NCI-H1092 treated with DMSO at 0.1 percent for 48 hours (cell line): ENCODE results near the gene FUT3.
"Not testable (repeated sequence)": the region's sequence is repeated elsewhere in the genome, so short reads cannot be mapped to it uniquely, and the experiment has no call there.

Experiments
- DNase-seq: peaks from one replicate; lab custom pipeline; 2025; lab: John Stamatoyannopoulos, UW

FUT3 gene

DNA sequence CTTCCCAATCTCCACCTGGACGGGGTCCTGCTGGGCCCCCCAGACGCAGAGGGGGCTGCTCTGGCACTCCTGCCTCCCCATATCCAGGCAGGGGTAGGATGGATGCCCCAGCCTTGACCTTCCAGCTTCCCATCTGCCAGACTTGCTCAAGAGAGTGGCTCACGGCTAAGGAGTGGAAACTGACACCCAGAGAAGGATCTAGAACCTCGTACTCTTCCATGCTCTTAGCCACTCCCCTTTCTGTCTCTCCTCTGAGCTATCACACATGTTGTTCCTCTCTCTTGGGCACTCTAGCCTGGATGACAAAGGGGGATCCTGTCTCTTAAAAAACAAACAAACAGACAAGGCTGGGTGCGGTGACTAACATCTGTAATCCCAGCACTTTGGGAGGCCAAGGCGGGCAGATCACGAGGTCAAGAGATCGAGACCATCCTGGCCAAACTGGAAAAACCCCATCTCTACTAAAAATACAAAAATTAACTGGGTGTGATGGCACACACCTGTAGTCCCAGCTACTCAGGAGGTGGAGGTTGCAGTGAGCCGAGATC, 31.2 kb upstream of the FUT3 start:
- no peak for DNase-seq

DNA sequence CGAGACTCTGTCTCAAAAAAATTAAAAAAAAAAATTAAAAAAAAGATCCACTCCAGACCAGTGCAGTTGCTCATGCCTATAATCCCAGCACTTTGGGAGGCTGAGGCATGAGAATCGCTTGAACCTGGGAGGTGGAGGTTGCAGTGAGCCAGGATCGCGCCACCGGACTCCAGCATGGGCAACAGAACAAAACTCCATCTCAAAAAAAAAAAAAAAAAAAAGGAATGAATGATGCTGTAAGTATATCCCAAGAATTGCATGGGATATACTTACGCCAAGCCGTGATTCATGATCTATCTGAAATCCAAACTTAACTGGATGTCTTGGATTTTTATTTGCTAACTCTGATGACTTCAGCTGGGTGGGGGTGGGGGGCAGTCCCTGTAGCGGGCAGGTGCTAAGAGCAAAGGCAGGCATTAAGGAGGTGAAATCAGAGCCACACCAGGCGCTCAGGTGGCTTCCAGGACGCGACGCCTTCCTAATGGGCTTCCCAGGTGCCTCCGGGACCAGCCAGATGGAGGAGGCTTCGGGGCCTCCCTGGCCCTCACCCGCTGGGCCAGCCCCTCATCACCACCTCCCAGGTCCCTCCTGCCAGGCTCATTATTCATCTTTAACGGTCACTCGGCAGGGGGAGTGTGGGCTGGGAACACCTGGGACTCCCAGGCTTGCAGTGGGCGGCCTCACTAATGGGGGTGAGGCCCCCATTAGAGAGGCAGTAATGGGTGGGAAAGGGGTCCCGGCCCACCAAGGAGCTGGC, 30.5 kb upstream of the FUT3 start:
- DNase-seq, result no peak

DNA sequence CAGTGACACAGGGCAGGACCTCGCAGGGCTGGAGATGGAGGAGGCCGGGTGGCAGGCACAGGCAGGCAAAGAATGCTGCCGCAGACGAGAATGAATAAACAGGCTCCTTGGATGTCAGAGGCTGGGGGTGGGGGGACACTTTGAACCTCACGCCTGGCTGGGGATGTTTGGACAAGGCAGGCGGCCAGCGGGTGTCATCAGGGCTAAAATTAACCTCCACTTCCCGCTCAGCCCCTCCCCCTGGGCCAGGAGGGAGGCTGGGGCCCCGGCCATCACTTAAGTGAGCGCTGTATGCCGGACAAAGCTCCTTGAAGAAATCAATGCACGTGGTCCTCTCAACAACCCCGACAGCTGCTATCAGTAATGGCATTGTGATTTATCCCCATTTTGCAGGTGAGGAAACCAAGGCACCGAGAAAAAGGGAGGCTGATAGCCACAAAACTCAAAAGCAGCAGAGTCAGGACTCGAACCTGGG, 29.4 kb upstream of the FUT3 start:
- DNase-seq, result no peak

DNA sequence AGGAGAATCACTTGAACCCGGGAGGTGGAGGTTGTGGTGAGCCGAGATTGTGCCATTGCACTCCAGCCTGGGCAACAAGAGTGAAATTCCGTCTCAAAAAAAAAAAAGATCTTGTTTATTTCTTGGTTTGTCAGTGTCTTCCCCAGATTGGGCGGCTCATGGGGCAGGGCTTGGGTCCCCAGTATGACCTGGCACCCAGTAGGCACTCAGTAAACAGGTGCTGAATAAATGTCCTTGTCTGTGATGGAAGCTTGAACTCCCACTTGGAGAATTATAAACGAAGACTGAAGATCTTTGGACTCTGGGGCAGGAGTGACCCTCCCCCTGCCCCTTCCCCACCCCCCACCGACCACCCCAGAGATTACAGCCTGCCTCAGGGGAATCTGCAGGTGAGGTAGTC, 28.9 kb upstream of the FUT3 start:
- no peak for DNase-seq

DNA sequence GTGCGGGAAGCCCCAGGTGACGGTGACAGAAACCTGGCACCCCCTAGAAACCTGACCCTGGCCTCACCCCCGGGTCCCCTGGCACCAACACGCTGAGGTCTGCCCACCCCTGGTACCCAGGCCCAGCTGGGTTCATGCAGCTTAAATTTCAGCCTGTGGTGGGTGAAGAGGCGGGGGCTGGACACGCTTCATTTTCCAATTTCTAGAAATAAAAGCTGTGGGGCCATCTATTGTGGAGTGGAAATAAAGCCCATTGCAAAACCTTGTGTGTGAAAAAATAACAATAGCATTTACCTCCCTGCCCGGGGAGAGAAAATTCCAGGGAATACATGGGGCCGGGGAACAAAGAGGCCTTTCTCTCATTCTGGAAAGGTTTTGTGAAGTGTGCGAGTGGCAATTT, 26.6 kb upstream of the FUT3 start:
- DNase-seq, result no peak

DNA sequence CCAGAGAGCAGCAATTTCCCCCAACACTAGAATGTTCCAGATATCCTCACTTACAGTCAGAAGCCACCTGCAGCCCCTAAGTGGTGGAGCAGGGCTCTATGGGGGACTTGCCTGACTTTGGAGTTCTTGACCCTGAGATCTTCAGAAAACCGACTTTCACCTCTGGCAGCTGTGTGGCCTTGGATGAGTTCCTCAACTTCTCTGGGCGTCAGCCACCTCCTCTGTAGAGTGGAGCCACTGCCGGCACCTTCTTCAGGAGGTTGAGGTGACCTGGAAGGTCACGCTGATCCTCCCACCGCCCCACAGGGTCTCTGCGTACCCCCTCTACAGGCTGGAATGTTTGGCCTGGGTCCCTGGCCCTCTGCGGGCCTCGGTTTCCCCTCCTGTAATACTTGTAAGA, 26.2 kb upstream of the FUT3 start:
- DNase-seq, result no peak

DNA sequence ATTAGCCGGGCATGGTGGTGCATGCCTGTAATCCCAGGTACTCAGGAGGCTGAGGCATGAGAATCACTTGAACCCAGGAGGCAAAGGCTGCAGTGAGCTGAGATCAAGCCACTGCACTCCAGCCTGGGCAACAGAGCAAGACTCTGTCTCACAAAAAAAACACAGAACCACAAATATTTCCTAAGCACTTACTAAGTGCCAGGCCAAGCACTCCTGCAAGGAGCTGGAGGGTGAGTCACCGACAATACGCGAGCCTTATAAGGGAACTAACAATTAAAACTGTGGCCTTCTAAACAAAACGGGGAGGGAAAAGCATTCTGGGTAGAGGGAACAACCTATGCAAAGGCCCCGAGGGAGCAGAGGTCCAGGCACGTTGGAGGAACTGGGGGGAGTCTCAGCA, 23.2 kb upstream of the FUT3 start:
- DNase-seq, result not testable (repeated sequence)

DNA sequence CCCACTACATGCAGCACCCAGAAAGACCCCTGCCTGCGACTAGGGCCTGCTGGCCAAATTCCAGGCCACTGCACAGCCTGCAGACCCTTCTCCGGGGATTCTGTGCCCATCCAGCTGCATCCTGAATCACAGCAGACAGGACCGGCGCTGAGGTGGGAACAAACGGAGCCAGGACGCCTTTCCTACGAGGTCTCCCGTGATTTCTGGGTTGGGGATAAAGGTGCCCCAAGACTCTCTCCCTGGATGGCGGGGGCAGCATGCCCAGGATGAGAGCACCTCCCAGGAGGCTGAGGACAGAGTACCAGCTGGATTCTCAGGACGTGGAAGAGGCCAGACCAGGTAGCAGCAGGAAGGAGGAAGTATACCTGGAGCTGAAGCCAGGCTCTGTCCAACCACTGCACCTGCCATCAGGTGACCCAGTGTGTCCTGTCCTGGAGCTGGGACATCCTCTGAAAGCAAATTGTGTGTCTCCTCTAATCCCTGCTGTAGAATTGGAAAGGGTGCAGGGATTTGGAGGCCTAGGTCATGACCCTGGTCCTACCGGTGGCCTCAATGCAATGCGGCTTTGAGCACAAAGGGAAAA, 22.5 kb upstream of the FUT3 start:
- no peak for DNase-seq

DNA sequence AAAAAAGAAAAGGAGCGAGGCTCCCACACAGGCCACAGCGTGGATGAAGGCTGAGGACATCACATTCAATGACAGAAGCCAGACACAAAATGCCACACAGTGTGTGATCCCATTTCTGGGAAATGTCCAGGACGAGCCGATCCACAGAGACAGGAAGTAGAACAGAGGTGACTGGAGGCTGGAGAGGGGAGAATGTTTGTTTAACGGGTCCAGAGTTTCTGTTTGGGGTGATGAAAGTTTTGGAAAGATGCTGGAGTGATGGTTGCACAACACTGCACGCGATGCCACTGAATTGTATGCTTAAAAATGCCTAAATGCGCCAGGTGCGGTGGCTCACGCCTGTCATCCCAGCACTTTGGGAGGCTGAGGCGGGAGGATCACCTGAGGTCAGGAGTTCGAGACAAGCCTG, 19.7 kb upstream of the FUT3 start:
- no peak for DNase-seq

DNA sequence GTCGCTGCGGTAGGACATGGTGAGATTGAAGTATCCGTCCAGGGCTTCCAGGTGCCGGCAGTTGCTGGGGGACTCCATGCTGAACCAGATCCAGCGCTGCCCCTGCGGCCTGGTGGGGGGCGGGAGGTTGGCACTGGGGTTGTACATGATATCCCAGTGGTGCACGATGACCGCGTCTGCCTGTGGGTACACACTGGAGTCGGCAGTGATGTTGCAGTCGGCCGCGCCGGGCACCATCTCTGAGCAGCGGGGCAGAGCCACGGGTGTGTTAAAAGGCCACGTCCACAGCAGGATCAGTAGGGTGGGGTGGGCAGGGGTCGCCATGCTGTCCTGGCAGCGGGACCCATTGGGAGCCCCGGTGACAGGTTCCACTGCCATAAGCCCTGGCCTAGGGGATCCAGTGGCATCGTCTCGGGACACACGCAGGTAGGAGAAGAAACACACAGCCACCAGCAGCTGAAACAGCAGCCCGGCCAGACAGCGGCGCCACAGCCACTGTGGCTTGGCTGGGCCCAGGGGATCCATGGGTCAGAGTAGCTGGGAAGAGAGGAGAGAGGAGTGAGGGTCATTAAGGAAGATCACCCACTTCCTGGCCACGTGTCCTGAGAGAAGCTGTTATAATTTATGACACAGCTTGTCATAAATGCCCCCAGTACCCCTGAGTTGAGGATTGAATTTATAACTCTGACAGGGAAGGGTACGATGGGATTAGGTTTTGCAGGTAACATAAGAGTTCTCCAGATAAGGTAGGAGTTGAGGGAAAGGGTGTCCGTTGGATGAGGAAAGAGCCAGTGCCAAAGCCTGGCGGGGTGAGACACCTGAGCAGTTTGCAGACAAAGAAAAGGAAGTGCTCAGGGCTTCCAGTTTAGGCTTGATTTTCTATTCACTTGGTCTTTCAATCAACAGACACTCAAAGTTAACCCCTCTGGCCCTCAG, 16.2 kb upstream of the FUT3 start:
- DNase-seq, result no peak

DNA sequence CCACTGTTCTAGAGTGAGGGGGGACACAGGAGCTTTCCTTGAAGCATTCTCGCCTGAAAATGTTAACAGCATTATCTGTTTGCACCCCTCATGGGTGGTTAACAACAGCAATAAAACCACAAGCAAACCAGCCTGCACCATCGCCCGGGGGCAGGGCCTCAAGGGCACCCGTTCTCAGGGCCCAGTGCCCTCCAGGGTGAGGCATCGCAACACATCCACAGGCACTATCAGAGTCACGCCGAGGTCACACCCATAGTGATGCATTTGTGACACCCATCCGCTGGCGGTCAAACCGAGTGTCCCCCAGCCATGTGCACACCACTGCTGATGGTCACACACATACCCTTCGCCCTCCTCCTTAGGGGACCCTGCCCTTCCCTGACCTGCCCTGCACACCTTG, 14.5 kb upstream of the FUT3 start:
- no peak for DNase-seq

DNA sequence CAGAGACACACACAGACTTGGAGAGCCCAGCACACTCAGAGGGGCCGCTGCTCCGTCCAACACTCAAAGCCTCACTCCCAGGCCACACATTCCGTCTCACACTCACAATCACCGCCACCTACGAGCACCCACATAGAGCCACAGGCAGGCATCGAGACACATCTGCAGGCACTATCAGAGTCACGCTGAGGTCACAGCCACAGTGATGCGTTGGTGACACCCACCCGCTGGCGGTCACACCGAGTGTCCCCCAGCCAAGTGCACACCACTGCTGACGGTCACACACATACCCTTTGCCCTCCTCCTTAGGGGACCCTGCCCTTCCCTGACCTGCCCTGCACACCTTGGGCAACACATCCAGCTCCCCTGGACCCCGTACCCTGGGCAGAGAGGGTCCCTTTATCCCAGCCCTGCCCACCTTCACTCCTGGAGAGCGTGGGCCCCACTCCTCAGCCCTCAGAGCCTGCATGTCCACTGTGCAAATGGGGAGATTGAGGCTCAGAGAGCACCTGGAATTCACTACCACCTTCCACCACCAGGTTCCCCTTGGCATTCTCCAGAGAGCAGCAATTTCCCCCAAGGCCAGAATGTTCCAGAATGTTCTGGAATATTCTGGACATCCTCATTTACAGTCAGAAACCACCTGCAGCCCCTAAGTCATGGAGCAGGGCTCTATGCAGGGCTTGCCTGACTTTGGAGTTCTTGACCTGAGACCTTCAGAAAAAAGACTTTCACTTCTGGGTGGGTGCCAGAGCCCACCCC, 13.7 kb upstream of the FUT3 start:
- no peak for DNase-seq

DNA sequence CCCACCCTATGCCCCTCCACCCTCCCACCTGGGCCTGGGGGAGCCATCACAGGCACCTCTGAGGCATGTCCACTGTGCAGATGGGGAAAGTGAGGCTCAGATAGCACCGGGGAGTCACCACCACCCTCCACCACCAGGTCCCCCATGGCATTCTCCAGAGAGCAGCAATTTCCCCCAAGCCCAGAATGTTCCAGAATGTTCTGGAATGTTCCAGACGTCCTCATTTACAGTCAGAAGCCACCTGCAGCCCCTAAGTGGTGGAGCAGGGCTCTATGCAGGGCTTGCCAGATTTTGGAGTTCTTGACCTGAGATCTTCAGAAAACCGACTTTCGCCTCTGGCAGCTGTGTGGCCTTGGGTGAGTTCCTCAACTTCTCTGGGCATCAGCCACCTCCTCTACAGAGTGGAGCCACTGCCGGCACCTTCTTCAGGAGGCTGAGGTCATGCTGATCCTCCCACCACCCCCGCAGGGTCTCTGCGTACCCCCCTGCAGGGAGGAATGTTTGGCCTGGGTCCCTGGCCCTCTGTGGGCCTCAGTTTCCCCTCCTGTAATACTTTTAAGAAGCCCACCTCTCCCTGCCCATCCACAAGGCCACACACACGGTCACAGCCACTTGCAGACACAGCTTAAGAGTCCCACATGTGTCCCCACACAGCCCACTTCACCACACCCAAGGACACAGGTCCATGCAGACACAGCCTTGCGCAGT, 12.9 kb upstream of the FUT3 start:
- no peak for DNase-seq

DNA sequence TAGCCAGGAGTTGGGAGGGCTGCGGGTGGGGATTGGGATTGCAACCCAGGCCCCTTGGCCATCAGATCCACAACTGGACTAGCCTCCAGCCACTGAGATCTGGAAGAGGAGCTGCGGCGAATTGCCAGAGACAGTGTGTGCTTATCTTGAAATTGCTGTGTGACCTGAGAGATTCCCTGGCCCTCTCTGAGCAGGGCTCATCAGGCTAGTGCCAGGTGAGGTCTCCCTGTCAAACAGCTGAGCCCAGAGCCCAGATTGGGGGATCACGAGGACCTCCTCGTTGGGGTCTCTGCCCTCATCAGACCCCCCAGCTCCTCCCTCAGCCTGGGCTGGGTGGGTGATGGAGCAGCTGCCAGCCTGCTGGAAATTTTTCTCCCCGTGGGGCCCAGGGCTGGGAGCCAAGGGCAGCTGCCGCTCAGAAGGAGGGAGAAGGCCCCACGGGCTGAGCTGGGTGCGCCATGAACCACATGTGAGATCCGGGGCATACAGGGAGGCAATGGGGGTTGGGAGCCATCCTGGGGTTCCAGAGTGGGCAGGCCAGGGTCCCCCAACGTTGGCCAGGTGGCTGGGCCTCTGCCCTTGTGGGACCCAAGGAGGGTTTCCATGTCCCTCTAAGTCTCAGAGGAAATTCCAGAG, 11.9 kb upstream of the FUT3 start:
- no peak for DNase-seq

DNA sequence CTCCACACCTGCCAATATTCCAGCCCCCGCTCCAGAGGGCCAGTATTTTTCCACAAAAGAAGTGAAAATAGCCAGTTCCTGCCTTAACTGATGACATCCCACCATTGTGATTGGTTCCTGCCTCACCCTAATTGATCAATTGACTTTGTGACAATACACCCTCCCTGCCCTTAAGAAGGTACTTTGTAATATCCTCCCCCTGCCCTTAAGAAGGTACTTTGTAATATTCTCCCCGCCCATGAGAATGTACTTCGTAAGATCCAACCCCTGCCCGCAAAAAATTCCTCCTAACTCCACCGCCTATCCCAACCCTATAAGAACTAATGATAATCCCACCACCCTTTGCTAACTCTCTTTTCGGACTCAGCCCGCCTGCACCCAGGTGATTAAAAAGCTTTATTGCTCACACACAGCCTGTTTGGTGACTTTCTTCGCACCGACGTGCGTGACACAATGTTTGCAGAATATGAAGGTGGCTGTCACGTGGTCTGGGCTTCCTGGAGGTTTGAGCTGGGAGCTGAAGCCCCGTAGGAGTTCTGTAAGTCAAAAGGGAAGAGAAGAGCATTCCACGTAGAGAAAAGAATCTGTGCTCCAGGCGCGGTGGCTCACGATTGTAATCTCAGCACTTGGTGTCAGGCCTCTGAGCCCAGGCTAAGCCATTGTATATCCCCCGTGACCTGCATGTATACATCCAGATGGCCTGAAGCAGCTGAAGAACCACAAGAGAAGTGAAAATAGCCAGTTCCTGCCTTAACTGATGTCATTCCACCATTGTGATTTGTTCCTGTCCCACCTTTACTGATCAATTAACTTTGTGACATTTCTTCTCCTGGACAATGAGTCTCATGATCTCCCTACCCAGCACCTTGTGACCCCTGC, 6.2 kb upstream of the FUT3 start:
- no peak for DNase-seq

DNA sequence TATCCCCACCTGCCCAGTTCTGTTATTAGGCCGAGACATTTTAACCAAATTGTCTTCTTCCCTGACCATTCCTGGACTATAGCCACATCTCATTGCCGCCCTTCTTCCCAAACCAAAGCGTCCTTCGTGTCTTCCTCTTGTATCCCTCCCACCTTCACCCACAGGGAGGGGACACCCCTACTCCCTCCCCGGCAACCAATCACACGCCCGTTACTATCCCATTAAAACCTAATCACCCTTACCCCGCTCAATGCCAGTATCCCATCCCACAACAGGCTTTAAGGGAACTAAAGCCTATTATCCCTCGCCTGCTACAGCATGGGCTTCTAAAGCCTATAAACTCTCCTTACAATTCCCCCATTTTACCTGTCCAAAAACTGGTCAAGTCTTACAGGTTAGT, 3.9 kb upstream of the FUT3 start:
- DNase-seq, result not testable (repeated sequence)

DNA sequence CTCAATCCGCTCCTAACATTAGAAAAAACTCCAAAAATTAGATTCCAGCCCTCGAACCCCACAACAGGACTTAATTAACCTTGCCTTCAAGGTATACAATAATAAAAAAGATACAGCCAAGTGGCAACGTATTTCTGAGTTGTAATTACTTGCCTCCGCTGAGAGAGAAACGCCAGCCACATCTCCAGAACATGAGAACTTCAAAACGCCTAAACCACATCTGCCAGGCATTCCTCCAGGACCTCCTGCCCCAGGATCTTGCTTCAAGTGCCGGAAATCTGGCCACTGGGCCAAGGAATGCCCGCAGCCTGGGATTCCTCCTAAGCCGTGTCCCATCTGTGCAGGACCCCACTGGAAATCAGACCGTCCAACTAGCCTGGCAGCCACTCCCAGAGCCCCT, 2.9 kb upstream of the FUT3 start:
- DNase-seq, result not testable (repeated sequence)

DNA sequence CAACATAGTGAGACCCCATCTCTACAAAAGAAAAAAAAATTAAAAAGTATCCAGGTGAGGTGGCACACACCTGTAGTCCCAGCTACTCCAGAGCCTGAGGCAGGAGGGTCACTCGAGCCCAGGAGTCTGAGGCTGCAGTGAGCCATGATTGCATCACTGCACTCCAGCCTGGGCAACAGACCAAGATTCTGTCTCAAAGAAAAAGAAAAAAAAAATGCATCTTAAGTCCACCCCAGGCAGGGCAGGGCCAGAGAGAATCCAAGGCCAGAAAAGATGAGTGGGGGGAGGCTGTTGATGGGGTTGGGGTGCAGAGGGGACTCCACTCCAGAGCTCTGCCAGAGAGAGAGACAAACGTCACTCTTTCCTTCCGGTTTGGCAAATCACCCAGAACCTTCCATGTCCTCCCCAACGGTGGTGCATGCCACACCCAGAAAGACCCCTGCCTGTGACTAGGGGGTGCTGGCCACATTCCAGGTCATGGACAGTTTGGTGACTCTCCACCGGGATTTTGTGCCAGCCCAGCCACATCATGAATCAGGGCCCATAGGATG, 431 bp downstream of the FUT3 start:
- peak; percentile 7 for DNase-seq

DNA sequence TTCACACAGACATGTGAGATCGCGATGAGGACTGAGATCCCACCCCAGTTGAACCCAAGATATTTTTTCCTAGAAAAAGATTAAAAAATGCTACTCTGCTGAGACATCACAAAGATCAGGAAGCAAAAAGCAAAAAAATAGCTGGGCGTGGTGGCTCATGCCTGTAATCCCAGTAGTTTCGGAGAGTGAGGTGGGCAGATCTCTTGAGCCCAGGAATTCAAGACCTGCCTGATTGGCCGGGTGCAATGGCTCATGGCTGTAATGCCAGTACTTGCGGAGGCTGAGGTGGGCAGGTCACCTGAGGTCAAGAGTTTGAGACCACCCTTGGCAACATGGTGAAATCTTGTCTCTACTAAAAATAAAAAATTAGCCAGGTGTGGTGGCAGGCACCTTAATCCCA, 1.1 kb downstream of the FUT3 start:
- no peak for DNase-seq
